Progenitor cell of endocrine pancreas (in vitro differentiated cells): ENCODE data around the gene CLCN7. TPM values are rescaled to one million over a fixed set of nuclear protein-coding genes. Genes with fewer than 3 reads are reported as not detected.
A peak's percentile ranks its signal among the peaks of the same experiment; 100 is the strongest.

Source experiments
- DNase-seq: peaks from one replicate; pipeline ENCODE4 v3.0.0; 2021; ENCODE audit warnings: low spot score; ENCODE audit not compliant: unreplicated experiment
- H3K27ac Mint-ChIP-seq: 2 replicates; pipeline ENCODE4 v1.8.0; 2021; ENCODE audit warnings: mild to moderate bottlenecking, moderate library complexity, mixed read lengths
- H3K27me3 Mint-ChIP-seq: 2 replicates; pipeline ENCODE4 v1.8.0; 2021; ENCODE audit warnings: mixed read lengths
- H3K36me3 Mint-ChIP-seq: 2 replicates; pipeline ENCODE4 v1.8.0; 2022; ENCODE audit warnings: mixed read lengths; ENCODE audit not compliant: insufficient read depth
- H3K4me1 Mint-ChIP-seq: 2 replicates; pipeline ENCODE4 v1.8.0; 2021; ENCODE audit warnings: low read depth, mixed read lengths
- H3K4me3 Mint-ChIP-seq: 2 replicates; pipeline ENCODE4 v1.8.0; 2021; ENCODE audit warnings: low read depth, mild to moderate bottlenecking, moderate library complexity, mixed read lengths
- H3K9me3 Mint-ChIP-seq: 2 replicates; pipeline ENCODE4 v1.8.0; 2021; ENCODE audit warnings: low read depth, mixed read lengths
- CTCF ChIP-seq: fragments of 200-600 bp; sonication (generic); IDR thresholded peaks from one replicate; pipeline ENCODE4 v1.5.0; 2021; ENCODE audit warnings: antibody characterized with exemption, mild to moderate bottlenecking; ENCODE audit not compliant: unreplicated experiment
- total RNA-seq: library from RNA; stranded (reverse); gene quantifications from 2 replicates; pipeline ENCODE4 v1.2.1, GENCODE V29; 2021

Gene CLCN7
- total RNA-seq, 1 donor from 2014 or later = 89.4 TPM

GRCh38 chr16:1510941-1511351 lies 36.1 kb upstream of the CLCN7 start:
- H3K9me3 Mint-ChIP-seq = peaks cover 7% of the 10 kb centered on the region
- no peaks in the 10 kb centered on the region for H3K27me3 Mint-ChIP-seq
- no peak overlapping the region for H3K4me3 Mint-ChIP-seq
- H3K4me1 Mint-ChIP-seq = no peaks in the 10 kb centered on the region
- H3K36me3 Mint-ChIP-seq = peaks cover 24% of the 10 kb centered on the region
- DNase-seq = no peak
- no peak for TF ChIP-seq CTCF
- H3K27ac Mint-ChIP-seq = peak overlapping the region; percentile 56

- DNase-seq = no peak
- no peak for TF ChIP-seq CTCF
- Mint-ChIP-seq H3K9me3 (peaks cover 7% of the 10 kb centered on the region), H3K4me3 (no peak overlapping the region), H3K27ac (no peak overlapping the region), H3K27me3 (no peaks in the 10 kb centered on the region), H3K4me1 (no peaks in the 10 kb centered on the region), H3K36me3 (peaks cover 21% of the 10 kb centered on the region)
Measured at GRCh38 chr16:1510272-1510671, 35.4 kb upstream of the CLCN7 start.

- H3K9me3 Mint-ChIP-seq = peaks cover 2% of the 10 kb centered on the region
- peaks cover 17% of the 10 kb centered on the region for H3K36me3 Mint-ChIP-seq
- TF ChIP-seq CTCF = no peak
- no peak overlapping the region for H3K4me3 Mint-ChIP-seq
- no peak overlapping the region for H3K27ac Mint-ChIP-seq
- H3K4me1 Mint-ChIP-seq = no peaks in the 10 kb centered on the region
- no peaks in the 10 kb centered on the region for H3K27me3 Mint-ChIP-seq
- no peak for DNase-seq
Measured at GRCh38 chr16:1509307-1510221, 34.7 kb upstream of the CLCN7 start.

- peaks cover 11% of the 10 kb centered on the region for H3K36me3 Mint-ChIP-seq
- no peaks in the 10 kb centered on the region for H3K4me1 Mint-ChIP-seq
- DNase-seq = no peak
- no peak for TF ChIP-seq CTCF
- no peak overlapping the region for H3K4me3 Mint-ChIP-seq
- no peak overlapping the region for H3K27ac Mint-ChIP-seq
- no peaks in the 10 kb centered on the region for H3K27me3 Mint-ChIP-seq
- no peaks in the 10 kb centered on the region for H3K9me3 Mint-ChIP-seq
Measured at GRCh38 chr16:1508494-1509187, 33.8 kb upstream of the CLCN7 start.

GRCh38 chr16:1506494-1507213 lies 31.8 kb upstream of the CLCN7 start:
- H3K4me1 Mint-ChIP-seq = no peaks in the 10 kb centered on the region
- H3K27me3 Mint-ChIP-seq = no peaks in the 10 kb centered on the region
- H3K9me3 Mint-ChIP-seq = no peaks in the 10 kb centered on the region
- DNase-seq = no peak
- H3K27ac Mint-ChIP-seq = no peak overlapping the region
- no peak overlapping the region for H3K4me3 Mint-ChIP-seq
- peaks cover 10% of the 10 kb centered on the region for H3K36me3 Mint-ChIP-seq
- no peak for TF ChIP-seq CTCF
